Heart left ventricle (tissue), 16 donors: Measurements from ENCODE around the gene ACO1. TPM values are rescaled to one million over a fixed set of nuclear protein-coding genes. Genes with fewer than 3 reads are reported as not detected.

Experiments
- ATAC-seq, 4 donors: fragments of 200-7000 bp; cut with Tn5 transposase; one replicate each; pipeline ENCODE4 v1.9.1; 2020 to 2022; ENCODE audit warnings: moderate library complexity in 4 of 4, mild to moderate bottlenecking in 3 of 4, moderate number of reproducible peaks in 1 of 4
- DNase-seq, 5 donors: peaks; one replicate each; pipeline ENCODE4 v3.0.0-alpha.2; 2020
- H3K27ac ChIP-seq, 12 donors: fragments of 200-600 bp; sonication (generic) in 4 of 12; one replicate each; pipeline versions ENCODE4 v1.5.0 to v1.8.0; 2016 to 2022; ENCODE audit warnings: mild to moderate bottlenecking in 2 of 12
- H3K27me3 ChIP-seq, 9 donors: fragments of 200-600 bp; sonication (generic) in 2 of 9; one replicate each; pipeline versions ENCODE4 v1.5.1 to v1.8.0; 2016 to 2022; ENCODE audit warnings: mild to moderate bottlenecking in 3 of 9
- H3K36me3 ChIP-seq, 9 donors: fragments of 200-600 bp; sonication (generic) in 2 of 9; one replicate each; pipeline versions ENCODE4 v1.5.0 to v1.8.0; 2018 to 2022; ENCODE audit warnings: mild to moderate bottlenecking in 2 of 9
- H3K4me1 ChIP-seq, 12 donors: fragments of 200-600 bp; sonication (generic) in 4 of 12; one replicate each; pipeline versions ENCODE4 v1.5.0 to v1.8.0; 2016 to 2022; ENCODE audit warnings: mild to moderate bottlenecking in 3 of 12
- H3K4me3 ChIP-seq, 12 donors: fragments of 200-600 bp; sonication (generic) in 4 of 12; one replicate each; pipeline versions ENCODE4 v1.5.0 to v1.8.0; 2017 to 2022; ENCODE audit warnings: mild to moderate bottlenecking in 9 of 12, moderate library complexity in 4 of 12
- H3K9me3 ChIP-seq, 12 donors: fragments of 200-600 bp; sonication (generic) in 4 of 12; one replicate each; pipeline versions ENCODE4 v1.5.0 to v1.8.0; 2016 to 2022; ENCODE audit warnings: mild to moderate bottlenecking in 1 of 12
- POLR2A ChIP-seq, 2 donors: fragments of 450-650 bp; IDR thresholded peaks; one replicate each; pipeline ENCODE4 v1.6.1; 2017; ENCODE audit warnings: antibody characterized with exemption in 2 of 2, mild to moderate bottlenecking in 2 of 2, moderate library complexity in 2 of 2
- WGBS, 4 donors: extraction: QIAGEN DNeasy Blood & Tissue Kit in 2 of 4; methylation state at CpG; one replicate each; pipeline versions ENCODE4 v1.1.5 to v1.1.7; 2013 to 2018; 5-methylcytosine and 5-hydroxymethylcytosine counted together
- intact Hi-C, 10 donors: fragments of 100-400 bp; cut with DNase I; formaldehyde crosslinking; loops; one replicate each; pipeline versions ENCODE4 v1.11.1 to v1.14.2; 2022
- polyA plus RNA-seq, 2 donors: library from polyadenylated mRNA; stranded (reverse); fragments of 200-250 nt; gene quantifications; one replicate each; pipeline ENCODE4 v1.2.3, GENCODE V29; 2013
- total RNA-seq, 9 donors: library from RNA; depleted of rRNA in 2 of 9; stranded (reverse); fragments of >200 nt in 2 of 9; fragmentation: NEBNext Ultra II Directional in 3 of 9; extraction: Animal tissue kit (Norgen Biotek cat#: 25700) in 3 of 9; gene quantifications; one replicate each; pipeline versions ENCODE4 v1.1.0 to v1.2.4, GENCODE V29; 2016 to 2023
- TF ChIP-seq, protein P1 (sequence below), 12 donors: fragments of 200-600 bp; sonication (generic) in 4 of 12; IDR thresholded peaks; one replicate each; pipeline versions ENCODE4 v1.5.0 to v1.8.0; 2018 to 2022; ENCODE audit warnings: antibody characterized with exemption in 12 of 12, mild to moderate bottlenecking in 5 of 12
- donor health status: ischemic (EF 13 %, LVEDD 7.1; RV severe dilation, severe dysfunction).
- donor health status: healthy with polysubstance abuse.
- donor health status: DM: no; HTN: yes; CAD: no.
- donor health status: DM: no; HTN: no; CAD: no.
- donor health status: ischemic (EF 25% LVEDD 6.9; RV normal size, moderate dysfunction).
- donor health status: ischemic (EF 25% LVEDD 5.7; RV mildly dilated, moderate dysfunction).
- donor health status: healthy.
- donor health status: DM: yes; HTN: yes; CAD: no.
- donor health status: ischemic (EF 35%, LVEDD 5.7; RV mildly dilated, moderate dysfunction).
- donor health status: nonischemic (EF 11% LVEDD 7.7; RV severe dilation, severe dysfunction).
- donor health status: DM: yes; HTN: yes; CAD: no.
- donor health status: PGD.
- donor health status: ischemic (EF 29% LVEDD 5.4; RV normal size, mild dysfunction).
- donor health status: nonischemic (EF 23%, LVEDD 6.1; RV moderate dilation, normal function).

ACO1 gene
- total and polyA plus RNA-seq, 11 donors = 17.6 to 68.3 (median 60.7) TPM

DNA sequence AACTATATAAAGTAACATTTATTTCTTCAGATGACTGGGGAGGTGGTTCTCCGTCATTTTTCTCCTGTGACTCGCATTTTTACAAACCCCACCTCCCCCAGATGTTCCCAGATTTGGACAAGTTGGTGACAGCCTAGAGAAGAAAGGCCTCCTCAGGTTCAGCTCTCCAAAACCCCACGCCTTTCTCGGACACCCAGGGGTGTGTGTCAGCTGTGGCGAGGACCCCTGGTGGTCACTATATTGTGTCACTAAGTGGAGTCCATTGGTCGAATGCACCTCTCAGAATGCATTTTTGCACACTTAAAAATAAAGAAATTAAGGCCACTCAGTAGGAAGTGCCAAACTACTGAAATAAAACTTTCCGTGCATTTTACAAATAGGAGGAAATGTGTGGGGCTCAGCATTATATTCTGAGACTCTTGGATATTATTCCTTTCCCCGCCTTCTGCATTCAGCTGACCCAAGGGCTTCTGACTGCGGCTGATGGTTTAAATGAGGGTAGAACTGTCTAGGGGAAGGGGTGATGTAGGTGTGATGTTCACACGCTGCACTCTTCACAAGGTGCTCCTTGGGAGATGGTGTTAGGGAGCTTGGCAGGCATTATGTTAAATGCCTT lies 47.6 kb downstream of the ACO1 start:
- no peak for TF ChIP-seq POLR2A (IDR thresholded peaks at IDR 0.05)
- TF ChIP-seq, protein P1, sequence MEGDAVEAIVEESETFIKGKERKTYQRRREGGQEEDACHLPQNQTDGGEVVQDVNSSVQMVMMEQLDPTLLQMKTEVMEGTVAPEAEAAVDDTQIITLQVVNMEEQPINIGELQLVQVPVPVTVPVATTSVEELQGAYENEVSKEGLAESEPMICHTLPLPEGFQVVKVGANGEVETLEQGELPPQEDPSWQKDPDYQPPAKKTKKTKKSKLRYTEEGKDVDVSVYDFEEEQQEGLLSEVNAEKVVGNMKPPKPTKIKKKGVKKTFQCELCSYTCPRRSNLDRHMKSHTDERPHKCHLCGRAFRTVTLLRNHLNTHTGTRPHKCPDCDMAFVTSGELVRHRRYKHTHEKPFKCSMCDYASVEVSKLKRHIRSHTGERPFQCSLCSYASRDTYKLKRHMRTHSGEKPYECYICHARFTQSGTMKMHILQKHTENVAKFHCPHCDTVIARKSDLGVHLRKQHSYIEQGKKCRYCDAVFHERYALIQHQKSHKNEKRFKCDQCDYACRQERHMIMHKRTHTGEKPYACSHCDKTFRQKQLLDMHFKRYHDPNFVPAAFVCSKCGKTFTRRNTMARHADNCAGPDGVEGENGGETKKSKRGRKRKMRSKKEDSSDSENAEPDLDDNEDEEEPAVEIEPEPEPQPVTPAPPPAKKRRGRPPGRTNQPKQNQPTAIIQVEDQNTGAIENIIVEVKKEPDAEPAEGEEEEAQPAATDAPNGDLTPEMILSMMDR (IDR thresholded peaks at IDR 0.05) = peak; percentile 40 to 64 (median 50)
- Histone ChIP-seq H3K4me3 (no peak overlapping the region), H3K9me3 (no peaks in the 10 kb centered on the region), H3K27me3 (no peaks in the 10 kb centered on the region), H3K27ac (no peak overlapping the region), H3K36me3 (peaks cover 0 to 100% (median 91%) of the 10 kb centered on the region in 9 donors), H3K4me1 (peaks cover 0 to 3% (median 0%) of the 10 kb centered on the region in 12 donors)
- intact Hi-C loops = loop anchor here in 9 of 10 donors (1.0 to 10.0 kb wide), 9 partner anchors 35 to 543 kb away; partner anchors contain the start of genes ACO1 (in 3 of the 9) and NDUFB6 (in 2 of the 9)
- WGBS, 4 donors = 57 to 66% (median 64%) methylated on average over 10 of the region's 10 CpGs
- peak in 4 of 5 donors; percentile 36 to 49 (median 38) for DNase-seq
- peak in 2 of 4 donors; percentile 51 to 59 for ATAC-seq

DNA sequence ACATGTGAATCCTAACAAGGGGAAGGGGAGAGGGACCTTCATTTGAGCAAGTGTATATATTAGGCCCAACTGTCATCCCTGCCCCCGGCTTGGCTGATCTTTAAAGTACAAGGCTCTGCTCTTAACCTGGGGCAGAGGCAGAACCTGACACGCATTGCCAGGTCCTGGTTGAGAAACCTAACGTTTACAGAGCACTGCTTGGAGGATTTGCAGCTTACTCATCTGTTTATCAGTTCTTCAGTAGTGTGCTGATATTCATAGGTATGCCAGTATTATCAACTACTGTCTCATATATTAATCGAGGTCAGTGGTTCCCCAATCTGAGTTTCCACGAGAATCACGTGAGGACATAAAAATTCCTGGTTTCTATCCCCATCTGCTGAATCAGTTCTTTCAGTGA lies 50.4 kb downstream of the ACO1 start:
- ATAC-seq = no peak
- no peak for TF ChIP-seq POLR2A (IDR thresholded peaks at IDR 0.05)
- TF ChIP-seq, protein P1 (IDR thresholded peaks at IDR 0.05) = no peak
- Histone ChIP-seq H3K9me3 (no peaks in the 10 kb centered on the region), H3K36me3 (peaks cover 0 to 100% (median 92%) of the 10 kb centered on the region in 9 donors), H3K4me3 (no peak overlapping the region), H3K27me3 (no peaks in the 10 kb centered on the region), H3K27ac (no peak overlapping the region), H3K4me1 (no peaks in the 10 kb centered on the region)
- DNase-seq = no peak
- intact Hi-C loops = loop anchor here in 6 of 10 donors (5.0 to 10.0 kb wide), 7 partner anchors 38 to 540 kb away; partner anchors contain the start of genes ACO1 (in 3 of the 6) and NDUFB6 (in 2 of the 6)
- 79 to 86% (median 82%) methylated on average over 6 of the region's 6 CpGs for WGBS, 4 donors

GRCh38 chr9:32441678-32442077 lies 57.2 kb downstream of the ACO1 start:
- TF ChIP-seq POLR2A (IDR thresholded peaks at IDR 0.05) = no peak
- TF ChIP-seq, protein P1 (IDR thresholded peaks at IDR 0.05) = no peak
- WGBS, 4 donors = 76 to 88% (median 87%) methylated on average over 5 of the region's 5 CpGs
- ATAC-seq = no peak

DNA sequence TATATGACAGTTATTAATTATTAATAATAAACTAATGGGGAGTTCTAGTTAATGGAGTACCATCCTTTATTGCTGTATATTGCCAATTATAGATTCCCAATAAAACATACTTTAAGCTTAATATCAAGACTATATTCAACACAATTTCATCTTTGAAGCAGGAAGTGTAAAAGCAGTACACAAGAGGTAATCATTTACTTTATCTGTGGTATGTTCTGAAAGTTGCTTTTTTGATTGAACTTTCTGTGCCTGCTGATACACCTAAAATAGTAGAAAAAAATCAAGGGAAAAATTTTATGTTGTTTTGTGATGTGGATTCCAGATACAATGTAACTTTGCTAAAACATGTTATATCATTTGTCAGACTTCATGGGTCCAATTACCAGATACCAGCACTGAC lies 58.0 kb downstream of the ACO1 start:
- intact Hi-C loops = no loop called here
- ATAC-seq = no peak
- Histone ChIP-seq H3K4me1 (no peaks in the 10 kb centered on the region), H3K9me3 (peaks cover 0 to 6% (median 0%) of the 10 kb centered on the region in 12 donors), H3K27me3 (no peaks in the 10 kb centered on the region), H3K4me3 (no peak overlapping the region), H3K36me3 (peaks cover 0 to 98% (median 86%) of the 10 kb centered on the region in 9 donors), H3K27ac (no peak overlapping the region)
- DNase-seq = no peak
- TF ChIP-seq, protein P1 (IDR thresholded peaks at IDR 0.05) = no peak
- TF ChIP-seq POLR2A (IDR thresholded peaks at IDR 0.05) = no peak

More at GRCh38 chr9:32441678-32442077, 57.2 kb downstream of the ACO1 start:
- DNase-seq = no peak
- Histone ChIP-seq H3K36me3 (peaks cover 0 to 98% (median 86%) of the 10 kb centered on the region in 9 donors), H3K4me3 (no peak overlapping the region), H3K9me3 (peaks cover 0 to 6% (median 0%) of the 10 kb centered on the region in 12 donors), H3K27ac (no peak overlapping the region), H3K4me1 (no peaks in the 10 kb centered on the region), H3K27me3 (no peaks in the 10 kb centered on the region)
- intact Hi-C loops = no loop called here
